Stimulated activated CD8-positive, alpha-beta memory T cell treated with anti-CD3 and anti-CD28 coated beads, Interleukin-15, amount 100 ng/mL, for 24 hours (primary cell): Measurements from ENCODE around the gene HAO1.
"Not testable (repeated sequence)": the region's sequence is repeated elsewhere in the genome, so short reads cannot be mapped to it uniquely, and the experiment has no call there.

Source experiments
- DNase-seq: peaks from one replicate; pipeline ENCODE4 v3.0.0-alpha.2; 2020; ENCODE audit warnings: low read depth

HAO1 gene

DNA sequence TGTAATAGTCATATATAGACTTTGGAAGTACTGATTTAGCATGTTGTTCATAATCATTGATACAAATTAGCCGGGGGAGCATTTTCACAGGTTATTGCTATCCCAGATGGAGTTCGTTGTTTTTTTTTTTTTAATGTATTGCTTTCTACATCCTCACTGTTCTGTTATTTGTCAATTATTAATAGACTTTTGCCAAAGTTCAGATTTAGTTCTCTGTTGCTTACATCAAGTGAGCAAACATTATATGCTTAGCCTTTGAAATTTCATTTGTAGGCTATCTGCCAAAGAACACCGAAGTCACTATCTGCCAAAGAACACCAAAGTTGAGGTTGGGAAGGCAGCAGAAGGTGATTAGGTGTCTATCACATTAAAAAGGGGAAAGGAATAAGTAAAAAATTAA, at the start of gene HAO1:
Gene HAO1, minus strand, starts transcription at position 118 of the 400 bp plus-strand sequence. Its CDS starts 36 bp downstream, at position 82.
- DNase-seq, result no peak

DNA sequence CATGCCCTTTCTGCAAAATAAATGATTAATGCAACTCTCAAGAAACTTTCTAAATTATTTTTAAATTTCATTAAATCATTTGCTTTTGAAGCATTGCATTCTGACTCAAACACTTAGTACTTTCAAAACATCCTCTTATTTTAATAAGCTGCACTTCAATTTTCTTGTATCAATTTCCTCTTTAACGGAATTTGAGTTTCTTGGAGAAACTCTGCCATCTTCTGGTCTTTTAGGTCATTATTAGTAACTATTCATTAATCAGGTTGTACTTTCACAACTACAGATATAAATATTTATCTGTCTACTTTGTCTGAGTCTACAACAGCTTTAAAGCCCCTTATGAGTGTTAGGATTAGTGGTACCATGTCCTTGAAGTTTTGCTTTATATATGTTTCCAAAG, 49.1 kb upstream of the HAO1 start:
- DNase-seq, result no peak

DNA sequence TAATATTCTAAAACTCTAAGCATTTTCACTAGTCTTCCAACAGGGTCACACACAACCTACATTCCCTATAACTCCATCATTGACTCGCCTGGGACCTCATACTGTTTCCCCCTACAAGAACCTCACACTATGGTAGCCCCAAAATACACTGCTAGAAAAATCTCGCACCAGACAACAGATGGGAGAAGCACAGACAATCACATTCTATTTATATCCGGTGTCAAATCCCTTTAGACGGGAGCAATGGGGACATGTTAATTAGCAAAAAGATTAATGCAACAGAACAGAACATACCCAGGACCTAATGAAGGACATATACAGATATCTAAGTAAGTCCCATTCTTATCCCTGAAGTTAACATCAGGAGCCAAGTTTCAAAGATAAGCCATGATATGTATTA, 45.7 kb upstream of the HAO1 start:
- no peak for DNase-seq

DNA sequence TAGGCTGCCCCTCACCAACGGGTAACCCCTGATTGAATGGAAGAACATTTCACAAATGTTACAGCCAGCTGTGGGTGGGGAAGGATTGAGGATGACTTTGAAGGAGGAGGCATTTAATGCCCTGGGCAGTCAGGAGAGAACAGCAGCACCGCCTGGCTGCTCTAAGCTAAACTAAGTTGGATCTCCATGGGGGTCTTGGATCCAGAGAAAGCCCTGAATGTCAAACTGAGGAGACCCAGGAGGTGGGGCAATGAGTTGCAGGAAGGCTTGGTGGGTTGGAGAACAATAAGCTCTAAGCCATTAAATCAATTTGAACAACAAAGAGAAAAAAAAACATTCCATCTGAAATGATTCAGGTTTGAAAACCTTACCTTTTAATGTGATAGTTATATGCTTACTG, 43.9 kb upstream of the HAO1 start:
- no peak for DNase-seq

DNA sequence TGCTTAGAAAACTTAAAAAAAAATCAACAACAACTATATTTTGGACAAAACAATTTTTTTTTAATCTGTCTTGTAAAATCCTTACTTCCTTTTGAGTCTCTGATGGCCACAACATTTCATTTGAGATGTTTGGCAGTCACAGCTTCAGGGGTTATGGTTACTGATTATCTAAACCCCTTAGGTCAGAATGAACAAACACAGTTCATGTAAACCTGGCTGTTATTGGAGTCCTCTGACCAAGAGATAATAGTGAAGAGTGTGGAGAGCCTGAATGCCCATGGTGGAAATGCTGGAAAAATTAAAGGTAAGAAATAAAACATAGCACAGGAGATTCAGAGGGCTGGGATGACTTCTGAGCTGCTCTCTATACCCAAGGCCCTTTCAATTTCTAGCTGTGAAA, 41.1 kb upstream of the HAO1 start:
- no peak for DNase-seq

DNA sequence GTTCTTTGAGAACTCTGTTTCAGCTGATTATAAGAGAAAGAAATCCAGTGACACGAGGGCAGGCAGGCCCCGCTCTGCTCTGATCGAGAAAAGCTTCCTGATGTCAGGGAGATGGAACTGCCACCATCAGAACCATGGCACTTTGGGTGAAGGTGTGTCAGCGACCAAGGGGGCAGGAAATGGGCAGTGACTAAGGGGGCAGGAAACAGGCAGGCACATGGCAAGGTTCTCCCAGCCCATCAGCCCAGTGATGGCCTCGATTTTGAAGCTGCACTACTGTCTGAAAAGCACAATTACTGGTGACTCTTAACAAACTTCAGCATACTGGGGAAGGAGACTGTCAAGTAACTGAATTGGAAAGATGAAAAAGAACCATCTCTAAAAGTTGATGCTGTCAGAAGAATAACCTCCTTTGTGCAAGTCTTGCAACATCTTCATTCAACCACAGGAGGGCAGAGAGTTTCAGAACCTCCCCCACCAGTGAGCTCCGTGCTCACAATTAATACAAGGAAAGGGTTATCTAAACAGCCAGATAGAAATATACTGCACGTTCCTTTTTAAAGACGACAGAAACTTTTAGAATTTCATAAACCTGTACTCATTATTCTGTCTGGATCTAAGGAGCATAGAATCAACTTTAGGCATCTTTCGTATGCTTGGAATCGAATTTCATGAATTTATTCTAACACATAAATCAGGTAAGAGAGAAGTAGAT, 40.2 kb upstream of the HAO1 start:
- no peak for DNase-seq

DNA sequence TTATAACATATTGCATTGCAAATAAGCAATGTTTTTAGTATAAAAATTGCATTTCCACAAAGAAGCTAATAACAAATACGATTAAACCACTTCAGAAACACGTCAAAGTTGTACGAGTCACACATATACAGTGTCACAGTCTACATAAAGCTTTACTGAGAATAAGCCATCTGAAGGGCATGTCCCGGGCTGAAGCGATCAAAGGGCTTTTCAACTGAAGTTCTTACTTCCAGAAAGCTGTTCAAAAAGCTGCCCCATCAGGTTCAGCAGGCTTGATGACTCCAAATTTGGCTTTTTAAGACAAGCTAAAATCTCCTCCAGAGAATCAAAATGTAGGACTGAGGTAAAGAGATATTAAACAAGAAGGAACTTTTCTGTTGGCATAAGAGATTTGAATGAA, 37.5 kb upstream of the HAO1 start:
- DNase-seq, result no peak

DNA sequence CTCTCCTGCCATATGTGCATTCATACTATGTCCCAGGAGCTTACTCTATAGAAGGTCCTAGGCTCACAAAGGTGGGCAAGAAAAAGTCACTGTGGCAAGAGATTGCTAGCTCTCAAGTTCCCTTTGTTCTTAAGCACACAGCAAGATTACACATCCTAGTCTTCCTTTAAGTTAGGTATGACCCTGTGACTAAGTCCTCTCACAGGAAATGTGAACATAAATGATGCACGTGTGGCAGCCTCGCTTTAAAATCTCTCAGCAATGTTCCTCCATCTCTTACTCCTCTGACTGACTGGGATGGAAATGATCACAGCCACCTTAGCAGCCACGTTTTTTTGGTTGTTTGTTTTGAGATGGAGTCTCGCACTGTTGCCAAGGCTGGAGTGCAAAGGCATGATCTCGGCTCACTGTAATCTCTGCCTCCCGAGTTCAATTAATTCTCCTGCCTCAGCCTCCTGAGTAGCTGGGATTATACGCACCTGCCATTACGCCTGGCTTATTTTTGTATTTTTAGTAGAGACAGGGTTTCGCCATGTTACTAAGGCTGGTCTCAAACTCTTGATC, 35.7 kb upstream of the HAO1 start:
- no peak for DNase-seq

DNA sequence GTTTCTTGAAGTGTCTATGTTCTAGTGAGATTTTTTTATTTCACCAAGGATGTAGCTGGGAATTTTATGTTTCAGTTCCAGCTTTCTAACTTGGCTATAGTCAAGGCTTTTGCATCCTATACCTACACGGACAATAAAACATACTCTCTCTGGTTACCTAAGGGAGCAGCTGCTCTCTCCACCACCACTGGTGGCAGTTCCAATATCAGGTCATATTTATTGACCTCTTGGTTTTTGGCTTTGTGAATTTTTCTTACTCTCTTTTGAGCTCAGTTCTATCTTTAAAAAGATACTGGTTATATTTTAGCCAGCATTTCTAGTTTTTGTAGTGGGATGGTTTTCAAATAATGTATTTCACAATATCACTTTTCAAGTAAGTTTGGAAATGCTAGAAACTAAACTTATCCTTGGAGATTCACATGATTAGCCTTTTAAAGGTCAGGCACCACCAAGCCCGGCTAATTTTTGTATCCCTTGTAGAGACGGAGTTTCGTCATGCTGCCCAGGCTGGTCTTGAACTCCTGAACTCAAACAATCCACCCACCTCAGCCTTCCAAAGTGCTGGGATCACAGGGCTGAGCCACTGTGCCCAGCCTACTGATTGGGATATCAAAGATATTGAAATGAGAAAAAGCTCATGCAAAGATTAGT, 34.7 kb upstream of the HAO1 start:
- no peak for DNase-seq

DNA sequence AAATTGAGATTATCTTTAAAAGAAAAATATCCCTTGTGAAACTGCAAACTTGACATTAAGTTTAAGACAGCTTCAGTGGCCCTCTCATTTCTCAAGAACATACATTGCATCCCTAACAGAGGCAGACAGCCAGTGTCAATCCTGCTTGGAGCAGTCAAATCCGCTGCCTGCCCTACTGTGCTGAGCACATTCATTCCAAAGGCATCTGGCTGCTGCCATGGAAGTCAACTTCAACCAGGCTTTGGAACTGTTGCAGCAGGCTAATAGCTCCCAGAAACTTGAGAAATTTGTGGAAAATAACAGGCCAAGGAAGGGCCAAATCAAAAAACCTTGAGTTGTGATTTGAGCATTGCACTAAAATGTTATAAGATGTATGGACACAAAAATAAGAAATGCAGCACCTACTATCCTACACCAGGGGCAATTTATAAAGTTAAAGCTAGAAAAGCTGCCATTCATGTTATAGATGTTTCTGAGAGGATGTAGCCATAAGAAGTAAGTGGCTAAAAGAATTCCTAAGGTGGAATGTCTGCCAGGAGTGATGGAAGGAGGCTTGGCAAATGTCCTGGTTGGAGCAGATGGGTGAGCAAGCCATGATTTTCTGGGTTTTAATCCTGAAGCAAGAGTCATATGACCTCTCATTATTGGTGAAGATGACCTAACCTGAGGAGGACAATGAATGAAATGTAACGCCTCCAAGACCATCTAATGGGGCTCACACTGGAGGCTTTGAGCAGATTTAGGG, 31.4 kb upstream of the HAO1 start:
- no peak for DNase-seq

DNA sequence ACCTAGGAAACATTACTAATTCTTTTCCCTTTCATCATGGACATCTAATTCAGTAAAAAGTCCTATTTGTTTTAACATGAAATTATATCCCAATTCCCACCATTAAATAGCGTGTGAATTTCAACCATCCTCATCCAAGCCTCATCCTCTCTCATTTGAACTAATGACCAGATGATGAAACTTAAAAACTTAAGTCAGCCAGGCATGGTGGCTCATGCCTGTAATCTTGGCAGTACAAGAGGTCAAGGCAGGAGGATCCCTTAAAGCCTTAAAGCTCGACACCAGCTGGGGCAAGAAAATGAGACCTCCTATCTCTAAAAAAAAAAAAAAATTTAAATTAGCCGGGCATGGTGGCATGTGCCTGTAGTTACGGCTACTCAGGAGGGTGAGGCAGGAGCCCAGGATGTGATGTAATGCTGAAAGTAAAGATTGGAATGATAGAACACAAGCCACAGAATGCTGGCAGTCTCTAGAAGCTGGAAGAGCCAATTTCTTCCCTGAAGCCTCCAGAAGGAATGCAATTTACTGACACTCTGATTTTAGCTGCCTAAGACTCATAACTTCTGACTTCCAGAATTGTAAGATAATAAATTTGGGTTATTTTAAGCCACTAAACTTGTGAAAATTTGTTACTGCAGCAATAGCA, 27.1 kb upstream of the HAO1 start:
- DNase-seq, result no peak

DNA sequence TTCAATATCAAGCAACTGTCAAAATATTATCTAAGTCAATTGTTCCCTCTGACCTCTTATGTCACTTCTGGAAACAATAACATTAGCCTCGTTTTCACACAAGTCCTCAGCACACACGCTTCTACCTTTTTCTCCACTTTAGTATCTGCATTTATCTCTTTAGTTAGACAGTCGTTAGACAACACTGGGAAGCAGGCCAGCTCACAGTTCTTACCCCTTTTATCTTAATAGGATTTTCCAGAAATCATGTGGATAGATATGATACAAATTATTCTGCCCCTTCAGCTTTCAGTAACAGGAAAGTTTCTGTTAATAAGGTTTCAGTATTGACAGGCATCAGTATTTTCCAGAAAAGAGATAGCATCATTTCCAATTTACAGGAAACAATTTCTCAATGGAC, 25.9 kb upstream of the HAO1 start:
- no peak for DNase-seq

DNA sequence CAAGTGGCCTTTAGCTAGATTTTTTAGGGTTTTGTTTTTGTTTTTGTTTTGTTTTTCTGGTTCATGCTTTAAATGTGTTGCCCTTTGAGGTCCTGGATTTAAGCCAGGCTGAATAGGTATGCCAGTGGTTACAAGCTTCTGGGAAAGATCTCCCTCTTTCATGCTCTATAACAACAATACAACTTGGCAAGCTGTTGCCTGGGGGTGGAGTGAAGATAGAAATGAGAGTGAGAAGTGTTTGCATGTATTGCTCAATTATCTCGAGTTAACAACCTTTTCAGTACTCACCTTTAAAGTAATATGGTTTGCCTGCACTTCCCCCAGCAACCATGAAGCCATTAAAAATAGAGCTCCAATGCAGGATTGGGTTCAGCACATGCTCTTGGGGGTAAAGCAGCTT, 19.2 kb upstream of the HAO1 start:
- no peak for DNase-seq

DNA sequence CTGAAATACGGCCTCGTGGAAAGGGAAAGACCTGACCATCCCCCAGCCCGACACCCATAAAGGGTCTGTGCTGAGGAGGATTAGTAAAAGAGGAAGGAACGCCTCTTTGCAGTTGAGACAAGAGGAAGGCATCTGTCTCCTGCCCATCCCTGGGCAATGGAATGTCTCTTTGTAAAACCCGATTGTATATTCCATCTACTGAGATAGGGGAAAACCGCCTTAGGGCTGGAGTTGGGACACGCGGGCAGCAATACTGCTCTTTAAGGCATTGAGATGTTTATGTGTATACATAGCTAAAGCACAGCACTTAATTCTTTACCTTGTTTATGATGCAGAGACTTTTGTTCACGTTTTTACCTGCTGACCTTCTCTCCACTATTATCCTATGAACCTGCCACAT, 16.3 kb upstream of the HAO1 start:
- not testable (repeated sequence) for DNase-seq

DNA sequence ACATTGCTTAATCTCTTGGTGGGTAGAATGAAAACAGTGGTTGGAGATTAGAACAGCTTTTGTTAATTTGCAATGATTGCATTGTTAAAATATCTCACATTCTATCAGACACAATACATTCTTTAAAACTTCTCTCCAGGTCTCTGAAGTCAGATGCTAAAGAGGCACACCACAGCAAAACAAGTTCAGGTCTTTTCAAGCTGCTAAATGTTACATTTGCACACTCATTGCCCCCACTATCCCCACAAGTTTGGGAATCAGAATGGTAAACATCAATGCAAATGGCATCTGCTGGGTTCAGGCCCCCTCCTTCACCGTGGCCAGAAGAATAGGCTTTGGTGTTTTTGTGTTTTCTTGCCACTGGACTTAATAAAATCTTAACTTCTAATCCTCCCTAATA, 10.1 kb upstream of the HAO1 start:
- DNase-seq, result no peak

DNA sequence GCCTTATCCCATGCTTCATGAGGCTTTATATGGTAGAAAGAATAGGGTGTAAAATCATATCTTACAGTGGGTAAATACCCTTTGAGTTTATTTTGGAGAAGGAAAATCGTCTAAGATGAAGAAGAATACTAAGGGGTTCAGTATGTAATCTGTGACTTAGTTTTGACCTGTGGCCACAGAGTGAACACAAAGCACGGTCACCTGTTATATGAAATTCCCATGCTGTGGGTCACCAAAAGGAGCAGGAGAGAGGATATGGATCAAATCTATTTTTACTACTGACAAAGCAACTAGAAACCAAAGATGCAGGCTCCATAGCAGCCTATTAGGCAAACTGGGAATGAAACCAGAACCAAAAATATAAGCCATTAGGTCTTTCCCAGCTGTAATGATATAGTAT, 3.6 kb upstream of the HAO1 start:
- no peak for DNase-seq

DNA sequence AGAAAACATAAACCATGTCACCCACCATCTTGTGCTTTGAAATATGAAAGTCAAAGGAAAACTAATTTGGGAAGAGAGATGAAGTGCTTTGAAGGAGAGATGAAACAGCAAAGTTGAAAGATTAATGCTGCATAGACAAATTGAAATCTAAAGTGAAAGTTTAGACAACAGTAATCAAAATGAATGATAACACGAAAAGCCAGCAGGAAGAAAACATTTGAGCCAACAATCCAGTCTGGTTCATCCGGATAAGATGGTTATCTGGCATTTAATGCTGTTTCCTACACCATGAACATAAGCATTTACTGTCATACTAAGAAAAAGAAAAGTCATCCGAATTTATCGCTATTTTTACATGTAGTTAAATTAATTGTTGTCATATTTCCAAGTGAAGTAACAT, 595 bp downstream of the HAO1 start:
- DNase-seq, result no peak

DNA sequence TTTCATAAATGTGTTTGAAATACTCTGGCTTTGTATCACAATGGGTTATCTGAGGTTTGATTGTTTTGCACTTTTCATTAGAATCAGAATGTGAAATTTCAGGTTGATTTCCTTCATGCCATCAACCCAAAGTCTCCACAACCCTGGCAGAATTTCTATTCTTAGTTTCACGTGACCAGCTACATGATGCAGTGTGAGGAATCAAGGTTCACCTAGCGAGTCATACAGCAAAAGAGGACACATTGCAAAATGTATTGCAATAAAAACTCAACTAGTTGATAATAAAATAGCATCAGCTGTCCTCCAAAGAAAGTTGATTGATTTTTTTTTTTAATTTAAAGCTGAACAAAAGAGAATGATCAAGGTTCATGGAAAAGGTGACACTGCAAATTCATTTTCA, 2.2 kb downstream of the HAO1 start:
- no peak for DNase-seq

DNA sequence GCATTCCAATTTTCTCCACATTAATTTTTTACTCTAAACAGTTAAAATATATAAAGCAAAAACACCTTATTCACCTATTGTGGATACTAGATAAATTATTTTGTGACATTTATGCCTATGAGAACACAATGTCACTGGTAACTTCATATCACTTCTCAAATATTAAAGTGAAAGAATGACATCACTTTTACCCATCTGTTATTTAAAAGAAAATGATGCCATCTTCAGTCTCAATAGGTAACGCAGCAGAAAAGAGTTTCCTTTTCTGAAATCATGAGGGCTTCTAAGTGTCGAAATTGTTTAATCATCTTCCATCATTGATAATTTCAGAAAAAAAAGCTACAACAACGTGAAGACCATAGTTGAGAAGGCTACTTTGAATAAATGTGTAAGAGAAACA, 2.9 kb downstream of the HAO1 start:
- DNase-seq, result no peak

DNA sequence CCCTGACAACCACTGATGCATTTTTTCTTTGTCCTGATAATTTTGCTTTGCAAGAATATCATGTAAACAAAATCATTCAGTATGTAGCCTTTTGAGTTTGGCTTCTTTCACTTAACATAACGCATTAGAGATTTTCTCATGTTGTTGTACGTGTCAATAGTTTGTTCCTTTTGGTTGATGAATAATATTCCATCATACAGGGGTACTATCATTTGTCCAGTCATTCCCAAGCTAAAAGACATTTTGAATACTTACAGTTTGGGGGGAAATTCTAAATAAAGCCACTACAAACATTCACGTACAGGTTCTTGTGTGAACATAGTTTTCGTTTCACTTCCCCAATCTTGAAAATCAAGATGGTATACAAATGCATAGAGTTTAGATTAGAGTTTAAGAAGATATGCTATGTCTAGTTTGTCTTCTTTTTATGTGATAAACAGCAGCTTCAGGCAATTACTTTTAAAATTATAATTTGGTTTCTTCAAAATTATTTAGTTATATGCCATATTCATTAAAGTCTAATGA, 5.2 kb downstream of the HAO1 start:
- no peak for DNase-seq

DNA sequence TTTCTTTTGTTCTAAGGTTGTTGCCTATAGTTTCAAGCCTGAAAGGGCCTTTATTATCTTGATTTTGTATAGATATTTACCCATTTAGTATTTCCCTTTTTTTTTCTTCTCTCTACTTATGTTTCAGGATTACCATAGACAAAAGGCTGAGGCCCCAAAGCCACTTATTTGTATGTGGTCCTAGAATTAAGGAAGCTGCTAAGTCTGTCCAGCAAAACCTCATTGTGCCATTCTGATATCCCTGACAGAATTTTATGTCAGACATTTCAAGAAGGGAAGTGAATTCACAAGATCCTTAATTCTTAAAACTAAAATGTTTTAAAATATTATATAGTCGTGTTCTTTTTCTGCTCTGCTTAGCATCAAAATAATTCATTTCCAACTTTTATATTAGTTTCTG, 6.9 kb downstream of the HAO1 start:
- no peak for DNase-seq

DNA sequence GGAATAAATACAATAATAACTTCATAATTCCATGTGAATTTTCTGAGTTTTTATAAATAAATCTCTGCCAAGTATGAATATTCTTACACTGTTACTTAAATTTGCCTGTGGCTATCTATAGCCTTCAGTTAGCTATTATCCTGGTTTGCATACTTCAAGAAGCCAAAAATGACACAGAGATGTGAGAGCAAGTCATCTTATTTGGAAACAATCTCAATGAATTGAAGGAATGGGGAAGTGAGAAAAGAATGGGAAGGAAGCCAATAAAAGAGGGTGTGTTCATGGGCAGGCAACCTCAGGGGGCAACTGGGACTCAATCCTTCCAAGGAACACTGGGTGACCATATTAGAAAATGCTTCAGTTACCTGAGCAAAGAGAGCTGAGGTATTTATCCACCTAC, 9.9 kb downstream of the HAO1 start:
- DNase-seq, result no peak
